Suprapubic skin (tissue), 4 donors: ENCODE results near the gene MPP4. TPM values are rescaled to one million over a fixed set of nuclear protein-coding genes. Genes with fewer than 3 reads are reported as not detected.

ENCODE experiments used
- DNase-seq, 2 donors: peaks; one replicate each; pipeline ENCODE4 v3.0.0-alpha.2; 2019; ENCODE audit warnings: low spot score in 2 of 2
- H3K27ac ChIP-seq: fragments of 200-600 bp; sonication (generic); one replicate; pipeline ENCODE4 v1.5.1; 2019
- H3K27me3 ChIP-seq: fragments of 200-600 bp; sonication (generic); one replicate; pipeline ENCODE4 v1.5.1; 2019
- H3K36me3 ChIP-seq: fragments of 200-600 bp; sonication (generic); one replicate; pipeline ENCODE4 v1.5.1; 2019
- H3K4me1 ChIP-seq: fragments of 200-600 bp; sonication (generic); one replicate; pipeline ENCODE4 v1.5.1; 2019
- H3K4me3 ChIP-seq: fragments of 200-600 bp; sonication (generic); one replicate; pipeline ENCODE4 v1.5.1; 2019; ENCODE audit warnings: mild to moderate bottlenecking
- H3K9me3 ChIP-seq: fragments of 200-600 bp; sonication (generic); one replicate; pipeline ENCODE4 v1.5.1; 2019
- CTCF ChIP-seq, 2 donors: fragments of 200-600 bp in 1 of 2; fragments of 450-650 bp in 1 of 2; sonication (generic) in 1 of 2; IDR thresholded peaks; one replicate each; pipeline ENCODE4 v1.5.1; 2016 to 2019; ENCODE audit warnings: antibody characterized with exemption in 2 of 2, mild to moderate bottlenecking in 1 of 2, moderate library complexity in 1 of 2
- EP300 ChIP-seq: sonication (generic); formaldehyde crosslinking; IDR thresholded peaks from one replicate; pipeline ENCODE4 v1.6.1; 2017; ENCODE audit warnings: antibody characterized with exemption
- POLR2A ChIP-seq, 2 donors: fragments of 450-650 bp; IDR thresholded peaks; one replicate each; pipeline ENCODE4 v1.6.1; 2017; ENCODE audit warnings: antibody characterized with exemption in 2 of 2, mild to moderate bottlenecking in 2 of 2, moderate library complexity in 2 of 2
- POLR2AphosphoS5 ChIP-seq, 3 donors: sonication (generic); formaldehyde crosslinking; IDR thresholded peaks; one replicate each; pipeline ENCODE4 v1.6.1; 2017; ENCODE audit warnings: antibody characterized with exemption in 3 of 3
- WGBS: methylation state at CpG from one replicate; pipeline ENCODE4 v1.1.5; 2018; 5-methylcytosine and 5-hydroxymethylcytosine counted together
- total RNA-seq, 4 donors: library from RNA; depleted of rRNA; stranded (reverse); fragments of >200 nt; gene quantifications; one replicate each; pipeline ENCODE4 v1.1.0, GENCODE V29; 2016

Gene MPP4
- total RNA-seq, 4 donors from 2014 or later = not detected

GRCh38 chr2:201685156-201685555 lies 13.3 kb downstream of the MPP4 start:
- 94% methylated on average over 3 of the region's 3 CpGs for WGBS
- Histone ChIP-seq H3K27me3 (no peaks in the 10 kb centered on the region), H3K36me3 (no peaks in the 10 kb centered on the region), H3K27ac (no peak overlapping the region), H3K9me3 (no peaks in the 10 kb centered on the region), H3K4me3 (no peak overlapping the region), H3K4me1 (no peaks in the 10 kb centered on the region)
- no peak for DNase-seq
- TF ChIP-seq POLR2AphosphoS5 (IDR thresholded peaks at IDR 0.05) (no peak), EP300 (no peak), POLR2A (IDR thresholded peaks at IDR 0.05) (no peak), CTCF (IDR thresholded peaks at IDR 0.05) (no peak)

GRCh38 chr2:201680743-201681142 lies 17.7 kb downstream of the MPP4 start:
- WGBS = 58% methylated on average over 8 of the region's 9 CpGs
- TF ChIP-seq CTCF (IDR thresholded peaks at IDR 0.05) = no peak
- TF ChIP-seq POLR2A (IDR thresholded peaks at IDR 0.05) = no peak
- TF ChIP-seq POLR2AphosphoS5 (IDR thresholded peaks at IDR 0.05) = no peak
- TF ChIP-seq EP300 = no peak
- DNase-seq = no peak
- no peak overlapping the region for H3K4me3 ChIP-seq
- no peaks in the 10 kb centered on the region for H3K36me3 ChIP-seq
- H3K27ac ChIP-seq = no peak overlapping the region
- H3K4me1 ChIP-seq = no peaks in the 10 kb centered on the region
- no peaks in the 10 kb centered on the region for H3K9me3 ChIP-seq
- no peaks in the 10 kb centered on the region for H3K27me3 ChIP-seq

- 80% methylated on average over 6 of the region's 6 CpGs for WGBS
These were observed 20.0 kb downstream of the MPP4 start for GRCh38 chr2:201678401-201678800.

GRCh38 chr2:201675454-201675853 lies 23.0 kb downstream of the MPP4 start:
- WGBS = 78% methylated on average over 4 of the region's 4 CpGs
- H3K4me1 ChIP-seq = no peaks in the 10 kb centered on the region
- no peaks in the 10 kb centered on the region for H3K9me3 ChIP-seq
- H3K36me3 ChIP-seq = no peaks in the 10 kb centered on the region
- H3K4me3 ChIP-seq = no peak overlapping the region
- no peak for DNase-seq
- H3K27ac ChIP-seq = no peak overlapping the region
- TF ChIP-seq EP300 = no peak
- TF ChIP-seq POLR2A (IDR thresholded peaks at IDR 0.05) = no peak
- TF ChIP-seq CTCF (IDR thresholded peaks at IDR 0.05) = no peak
- TF ChIP-seq POLR2AphosphoS5 (IDR thresholded peaks at IDR 0.05) = no peak
- no peaks in the 10 kb centered on the region for H3K27me3 ChIP-seq

More at GRCh38 chr2:201678401-201678800, 20.0 kb downstream of the MPP4 start:
- no peaks in the 10 kb centered on the region for H3K27me3 ChIP-seq
- H3K9me3 ChIP-seq = no peaks in the 10 kb centered on the region
- no peak overlapping the region for H3K4me3 ChIP-seq
- H3K4me1 ChIP-seq = no peaks in the 10 kb centered on the region
- no peak for DNase-seq
- no peak for TF ChIP-seq POLR2A (IDR thresholded peaks at IDR 0.05)
- no peak for TF ChIP-seq POLR2AphosphoS5 (IDR thresholded peaks at IDR 0.05)
- no peak for TF ChIP-seq EP300
- TF ChIP-seq CTCF (IDR thresholded peaks at IDR 0.05) = no peak
- H3K27ac ChIP-seq = no peak overlapping the region
- H3K36me3 ChIP-seq = no peaks in the 10 kb centered on the region

GRCh38 chr2:201674794-201675193 lies 23.6 kb downstream of the MPP4 start:
- H3K4me3 ChIP-seq = no peak overlapping the region
- no peak for DNase-seq
- H3K9me3 ChIP-seq = no peaks in the 10 kb centered on the region
- H3K36me3 ChIP-seq = no peaks in the 10 kb centered on the region
- no peaks in the 10 kb centered on the region for H3K27me3 ChIP-seq
- H3K27ac ChIP-seq = no peak overlapping the region
- 84% methylated on average over 3 of the region's 3 CpGs for WGBS
- TF ChIP-seq POLR2AphosphoS5 (IDR thresholded peaks at IDR 0.05) = no peak
- no peak for TF ChIP-seq CTCF (IDR thresholded peaks at IDR 0.05)
- no peak for TF ChIP-seq POLR2A (IDR thresholded peaks at IDR 0.05)
- TF ChIP-seq EP300 = no peak
- no peaks in the 10 kb centered on the region for H3K4me1 ChIP-seq
